RKO (cell line): ENCODE results near the gene RRP9.

Source experiments
- DNase-seq: peaks from one replicate; pipeline ENCODE4 v3.0.0-alpha.2; 2016; ENCODE audit warnings: low spot score

RRP9 gene

GRCh38 chr3:51955893-51956770, 14.4 kb upstream of the RRP9 start:
- DNase-seq: no peak

DNA sequence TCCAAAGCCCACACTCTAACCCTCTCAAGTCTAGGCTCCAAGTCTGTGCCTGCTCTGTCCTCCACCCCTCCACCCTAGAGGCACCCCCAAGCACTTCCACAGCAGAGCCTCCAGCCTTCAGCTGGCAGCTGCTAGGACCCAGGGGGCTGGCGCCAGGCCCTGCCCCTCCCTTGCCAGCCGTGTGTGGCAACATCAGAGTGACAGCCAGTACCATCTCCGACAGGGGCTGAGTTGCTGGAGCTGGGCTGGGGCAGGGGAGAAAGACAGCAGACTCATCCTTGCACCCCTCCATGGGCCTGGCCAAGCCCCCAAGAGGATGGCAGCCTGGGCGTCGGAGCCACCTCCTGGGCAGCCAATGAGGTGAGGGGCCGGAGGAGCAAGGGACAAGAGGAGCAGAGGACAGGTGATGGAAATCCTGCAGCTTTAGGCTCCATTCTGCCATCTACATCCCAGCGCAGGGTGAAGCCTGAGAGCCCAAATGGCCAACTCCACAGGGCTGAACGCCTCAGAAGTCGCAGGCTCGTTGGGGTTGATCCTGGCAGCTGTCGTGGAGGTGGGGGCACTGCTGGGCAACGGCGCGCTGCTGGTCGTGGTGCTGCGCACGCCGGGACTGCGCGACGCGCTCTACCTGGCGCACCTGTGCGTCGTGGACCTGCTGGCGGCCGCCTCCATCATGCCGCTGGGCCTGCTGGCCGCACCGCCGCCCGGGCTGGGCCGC, 13.6 kb upstream of the RRP9 start, which contains the start of gene GPR62:
TSS of gene GPR62 (plus strand) at position 207 of the 718 bp plus-strand sequence. CDS start at position 479, 272 bp downstream.
- no peak for DNase-seq

- no peak for DNase-seq
These were observed 13.0 kb upstream of the RRP9 start for GRCh38 chr3:51954713-51955112.

DNA sequence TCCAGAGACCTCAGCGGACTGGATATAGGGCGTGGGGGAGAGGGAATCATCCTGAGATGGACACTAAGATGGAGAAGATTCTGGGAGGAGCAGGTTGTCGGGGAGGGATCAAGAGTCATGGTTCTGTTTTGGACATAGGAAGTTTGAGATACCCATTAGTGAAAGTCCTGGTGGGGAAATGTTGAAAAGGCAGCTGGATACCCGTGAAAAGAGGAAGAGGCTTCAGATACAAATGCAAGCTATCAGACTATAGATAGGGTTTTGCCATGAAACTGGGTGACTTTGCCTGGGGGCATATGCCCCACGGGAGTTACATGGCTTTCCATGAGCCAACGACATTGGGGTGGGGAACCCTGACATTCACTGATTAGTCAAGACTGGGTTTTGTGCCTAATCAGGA, 12.4 kb upstream of the RRP9 start:
- no peak for DNase-seq

DNA sequence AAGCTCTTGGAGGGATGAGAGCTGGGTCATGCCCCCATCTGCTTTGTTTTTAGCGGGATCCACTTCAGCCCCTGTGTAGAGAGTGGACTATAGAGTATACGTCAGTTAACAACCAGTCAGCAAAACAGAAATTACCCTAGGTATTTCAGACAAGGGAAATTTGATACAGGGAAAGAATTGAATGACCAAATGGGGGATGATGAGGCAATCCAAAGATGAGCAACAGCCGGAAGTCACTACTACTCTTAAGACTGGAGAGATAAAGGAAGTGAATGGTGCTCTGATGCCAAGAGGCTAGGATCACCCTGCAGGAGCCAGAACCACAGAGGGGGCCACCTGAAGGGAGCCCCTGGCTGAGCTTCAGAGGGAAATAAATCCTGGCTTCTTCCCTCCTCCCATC, 11.7 kb upstream of the RRP9 start:
- peak; percentile 66 for DNase-seq

- no peak for DNase-seq
These were observed 9.2 kb upstream of the RRP9 start for GRCh38 chr3:51950899-51951298.

- DNase-seq: no peak
These were observed 7.4 kb upstream of the RRP9 start for GRCh38 chr3:51949121-51949520.

- no peak for DNase-seq
These were observed 6.4 kb upstream of the RRP9 start for GRCh38 chr3:51948016-51948580.

DNA sequence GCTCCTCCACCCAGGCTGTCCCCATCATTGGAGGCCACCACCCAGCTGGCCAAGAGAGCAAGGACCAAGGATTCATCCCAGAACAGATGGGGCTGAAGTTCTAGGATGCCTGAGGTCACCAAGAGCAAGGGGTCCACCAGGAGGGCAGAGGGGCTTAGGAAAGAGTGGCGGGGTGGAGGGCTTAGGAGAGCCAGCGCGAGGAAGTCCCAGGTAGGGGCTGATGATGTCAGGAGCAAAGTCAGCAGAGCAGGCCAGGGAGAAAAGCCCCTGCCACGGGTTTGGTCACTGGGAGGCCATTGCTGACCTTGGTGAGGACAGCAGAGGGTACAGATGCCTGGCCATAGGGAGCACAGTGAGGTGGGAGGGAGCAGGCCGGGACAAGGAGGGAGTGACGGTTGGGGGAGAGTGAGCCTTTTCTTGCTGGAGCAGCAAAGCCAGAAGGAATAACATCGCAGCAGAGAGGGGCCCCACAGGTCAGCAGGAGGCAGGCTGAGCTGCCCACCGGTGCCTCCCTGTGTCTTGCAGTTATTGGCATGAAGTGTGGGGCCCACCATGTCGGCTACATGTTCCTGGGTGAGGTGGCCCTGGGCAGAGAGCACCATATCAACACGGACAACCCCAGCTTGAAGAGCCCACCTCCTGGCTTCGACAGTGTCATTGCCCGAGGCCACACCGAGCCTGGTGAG, 5.7 kb upstream of the RRP9 start:
- no peak for DNase-seq

DNA sequence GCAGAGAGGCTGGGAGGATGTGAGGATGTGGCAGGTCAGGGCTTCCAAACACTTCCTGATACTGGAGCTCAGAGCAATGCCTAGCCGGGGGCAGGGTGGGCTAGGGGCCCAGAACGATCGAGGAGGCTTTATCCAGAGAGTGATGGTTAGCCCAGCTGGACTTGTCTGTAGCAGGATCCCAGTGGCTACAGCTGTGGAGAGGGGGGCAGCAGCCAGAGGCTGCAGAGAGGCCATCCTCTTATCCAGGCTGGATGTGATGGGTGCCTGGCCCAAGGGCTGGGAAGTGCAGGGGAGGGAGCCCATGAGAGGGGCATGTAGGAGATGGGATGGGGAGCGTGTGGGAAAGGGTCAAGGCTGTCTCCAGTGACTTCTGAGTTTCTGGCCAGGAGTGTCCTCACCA, 5.1 kb upstream of the RRP9 start:
- no peak for DNase-seq

DNA sequence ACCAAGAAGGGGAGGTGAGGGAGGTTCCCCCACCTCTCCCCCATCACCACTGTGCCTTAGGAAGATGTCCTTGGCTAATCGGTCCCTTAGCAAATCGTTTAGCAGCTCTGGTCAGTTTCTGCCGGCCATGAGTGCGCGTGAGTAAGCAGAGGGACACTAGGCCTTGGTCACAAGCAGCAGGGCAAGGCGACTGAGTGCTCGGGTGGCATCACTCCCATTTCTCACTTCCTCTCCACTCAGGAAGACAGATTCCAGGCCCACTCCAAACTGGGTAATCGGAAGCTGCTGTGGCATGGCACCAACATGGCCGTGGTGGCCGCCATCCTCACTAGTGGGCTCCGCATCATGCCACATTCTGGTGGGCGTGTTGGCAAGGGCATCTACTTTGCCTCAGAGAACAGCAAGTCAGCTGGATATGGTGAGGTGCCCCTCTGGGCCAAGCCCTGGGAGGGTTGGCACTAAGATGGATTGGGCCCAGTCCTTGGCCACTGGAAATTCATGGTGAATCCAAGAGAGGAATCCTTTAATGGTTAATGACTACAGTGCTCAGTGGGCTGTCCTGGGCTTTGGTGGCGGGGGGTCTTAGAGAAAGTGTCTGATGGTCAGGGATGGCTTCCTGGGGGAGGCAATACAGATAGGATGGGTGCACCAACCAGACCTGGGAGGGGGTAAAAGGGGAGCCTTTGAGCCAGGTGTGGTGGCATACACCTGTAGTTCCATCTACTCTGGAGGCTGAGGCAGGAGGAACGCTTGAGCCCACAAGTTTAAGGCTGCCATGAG, 4.4 kb upstream of the RRP9 start:
- no peak for DNase-seq

- no peak for DNase-seq
These were observed 3.5 kb upstream of the RRP9 start for GRCh38 chr3:51945031-51945840.

- DNase-seq: no peak
These were observed 2.8 kb upstream of the RRP9 start for GRCh38 chr3:51944451-51945021.

GRCh38 chr3:51943451-51944391, 2.0 kb upstream of the RRP9 start:
- no peak for DNase-seq

DNA sequence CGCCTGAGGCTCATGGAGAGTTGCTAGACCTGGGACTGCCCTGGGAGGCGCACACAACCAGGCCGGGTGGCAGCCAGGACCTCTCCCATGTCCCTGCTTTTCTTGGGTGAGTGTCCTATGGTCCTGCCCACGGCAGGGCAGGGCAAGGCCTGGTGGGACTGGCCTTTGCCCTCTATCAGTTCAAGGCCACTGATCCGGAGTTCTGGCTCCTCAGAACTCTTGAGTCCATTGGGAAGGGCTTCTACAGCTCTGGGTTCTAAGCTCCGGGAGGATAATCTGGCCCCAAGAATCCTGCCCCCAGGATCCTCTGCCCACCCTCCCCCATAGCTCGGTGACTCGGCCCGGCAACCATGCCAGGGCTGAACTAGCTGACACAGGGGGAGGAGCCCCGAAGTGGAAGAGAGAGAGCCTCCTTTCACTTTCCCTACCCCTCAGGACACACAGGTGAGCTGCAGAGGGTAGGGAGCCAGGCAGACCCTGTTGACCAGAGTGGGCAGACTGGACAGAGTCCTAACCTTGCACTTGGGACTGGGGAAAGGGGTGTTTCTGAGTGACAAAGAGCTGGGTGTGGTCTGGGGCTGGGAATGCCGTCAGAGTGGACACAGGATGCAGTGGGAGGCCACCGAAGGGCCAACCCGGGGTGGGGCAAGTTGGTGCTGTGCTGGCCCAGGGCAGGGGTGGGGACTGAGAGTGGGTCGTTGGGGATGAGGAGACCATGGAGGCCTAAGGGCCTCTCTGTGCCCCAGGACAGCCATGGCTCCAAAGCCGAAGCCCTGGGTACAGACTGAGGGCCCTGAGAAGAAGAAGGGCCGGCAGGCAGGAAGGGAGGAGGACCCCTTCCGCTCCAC, 1.1 kb upstream of the RRP9 start:
- peak; percentile 78 for DNase-seq

- DNase-seq: no peak
These were observed 274 bp downstream of the RRP9 start for GRCh38 chr3:51941463-51941797.

DNA sequence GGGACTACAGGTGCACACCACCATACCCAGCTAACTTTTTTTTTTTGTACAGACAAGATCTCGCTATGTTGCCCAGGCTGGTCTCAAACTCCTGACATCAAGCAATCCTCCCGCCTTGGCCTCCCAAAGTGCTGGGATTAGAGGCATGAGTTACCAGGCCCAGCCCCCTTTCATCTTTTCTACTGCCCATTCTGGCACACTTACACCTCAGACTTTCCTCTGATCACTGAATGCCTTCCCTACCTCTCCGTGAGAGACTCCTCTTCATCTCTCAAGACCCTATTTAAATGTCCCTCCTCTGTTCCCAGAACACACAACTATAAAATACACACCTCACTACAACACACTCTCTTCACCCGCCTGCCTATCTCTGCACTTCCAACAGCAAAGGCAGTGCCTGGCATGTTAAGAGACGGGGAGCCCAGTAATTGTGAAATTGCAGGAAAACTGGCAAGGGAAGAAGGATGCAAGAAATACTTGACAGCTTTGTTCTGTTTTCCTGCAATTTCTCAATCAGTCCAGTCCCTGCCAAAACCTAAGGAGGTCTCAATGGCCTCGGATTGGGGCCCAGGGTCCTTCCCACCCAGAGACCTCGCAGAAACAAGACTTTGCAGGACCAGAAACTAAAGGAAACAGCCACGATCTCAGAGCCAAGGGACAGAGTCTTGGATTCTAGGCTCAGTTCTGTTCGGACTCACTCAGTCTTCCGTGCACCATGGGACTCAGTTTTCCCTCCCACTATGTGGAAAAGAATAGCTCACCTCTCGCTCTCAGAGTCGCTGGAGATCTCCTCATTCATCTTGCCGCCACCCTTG, 849 bp downstream of the RRP9 start:
- peak; percentile 26 for DNase-seq
